Neural cell (in vitro differentiated cells): ENCODE measurements around the gene FGF21. TPM values are rescaled to one million over a fixed set of nuclear protein-coding genes. Genes with fewer than 3 reads are reported as not detected.

Experiments
- H2AFZ ChIP-seq: fragments of 200-600, 300-800 bp; sonication (generic), shearing (Covaris generic); 2 replicates; pipeline ENCODE4 v1.6.0; 2014; ENCODE audit warnings: low read depth, mild to moderate bottlenecking, antibody characterized with exemption, low read length, moderate library complexity
- H3F3A ChIP-seq: fragments of 200-600 bp; shearing (Covaris generic); 2 replicates; pipeline ENCODE4 v1.6.1; 2016; ENCODE audit warnings: mild to moderate bottlenecking, moderate library complexity, mixed read lengths, antibody characterized with exemption, low read length; ENCODE audit not compliant: insufficient read depth, poor library complexity, severe bottlenecking
- H3K27ac ChIP-seq: fragments of 200-600, 300-800 bp; sonication (generic), shearing (Covaris generic); 2 replicates; pipeline ENCODE4 v1.5.1; 2014; ENCODE audit warnings: mild to moderate bottlenecking, low read length, moderate library complexity
- H3K27me3 ChIP-seq: fragments of 300-800, 200-600 bp; sonication (generic), shearing (Covaris generic); 2 replicates; pipeline ENCODE4 v1.6.0; 2014; ENCODE audit warnings: mild to moderate bottlenecking, low read depth, low read length, moderate library complexity; ENCODE audit not compliant: insufficient read depth
- H3K36me3 ChIP-seq: fragments of 300-800, 200-600 bp; sonication (generic), shearing (Covaris generic); 2 replicates; pipeline ENCODE4 v1.5.1; 2014; ENCODE audit warnings: mild to moderate bottlenecking, antibody characterized with exemption, low read length, moderate library complexity; ENCODE audit not compliant: insufficient read depth
- H3K4me2 ChIP-seq: fragments of 300-800, 200-600 bp; sonication (generic), shearing (Covaris generic); 2 replicates; pipeline ENCODE4 v1.6.0; 2014; ENCODE audit warnings: mild to moderate bottlenecking, low read length
- H3K4me3 ChIP-seq: fragments of 300-800, 200-600 bp; sonication (generic), shearing (Covaris generic); 2 replicates; pipeline ENCODE4 v1.5.1; 2014; ENCODE audit warnings: mild to moderate bottlenecking, low read length, moderate library complexity
- H3K79me2 ChIP-seq: fragments of 200-600 bp; shearing (Covaris generic); replicated peaks from 2 replicates; pipeline ENCODE4 v1.6.0; 2014; ENCODE audit warnings: mild to moderate bottlenecking, low read length, moderate library complexity; ENCODE audit not compliant: insufficient read depth
- H3K9ac ChIP-seq: fragments of 300-800, 200-600 bp; sonication (generic), shearing (Covaris generic); 2 replicates; pipeline ENCODE4 v1.6.1; 2016; ENCODE audit warnings: mild to moderate bottlenecking, low read length, mixed read lengths
- H3K9me2 ChIP-seq: fragments of 200-600 bp; shearing (Covaris generic); 2 replicates; pipeline ENCODE4 v1.6.1; 2016; ENCODE audit warnings: mild to moderate bottlenecking, low read length, mixed read lengths; ENCODE audit not compliant: insufficient read depth
- H3K9me3 ChIP-seq: fragments of 200-600, 300-800 bp; sonication (generic), shearing (Covaris generic); 2 replicates; pipeline ENCODE4 v1.6.1; 2016; ENCODE audit warnings: mild to moderate bottlenecking, mixed run types, low read length, moderate library complexity, mixed read lengths
- H4K20me1 ChIP-seq: fragments of 200-600 bp; shearing (Covaris generic); 2 replicates; pipeline ENCODE4 v1.6.1; 2016; ENCODE audit warnings: mild to moderate bottlenecking, mixed run types; ENCODE audit not compliant: insufficient read depth
- CTCF ChIP-seq: fragments of 450-650 bp; IDR thresholded peaks from 2 replicates; pipeline ENCODE4 v1.5.1; 2014; ENCODE audit warnings: antibody characterized with exemption, mild to moderate bottlenecking, moderate library complexity; ENCODE audit not compliant: poor library complexity, severe bottlenecking
- EP300 ChIP-seq: fragments of 450-650 bp; conservative IDR thresholded peaks from 2 replicates; pipeline ENCODE4 v1.6.1; 2014; ENCODE audit warnings: antibody characterized with exemption, mild to moderate bottlenecking, moderate library complexity; ENCODE audit not compliant: poor library complexity, severe bottlenecking
- EZH2 ChIP-seq: fragments of 200-600, 300-800 bp; shearing (Covaris generic), sonication (generic); IDR thresholded peaks from 2 replicates; pipeline ENCODE4 v1.6.1; 2014; ENCODE audit warnings: antibody characterized with exemption, low read length, borderline replicate concordance, mild to moderate bottlenecking; ENCODE audit not compliant: insufficient read depth, poor library complexity, severe bottlenecking
- MXI1 ChIP-seq: fragments of 450-650 bp; conservative IDR thresholded peaks from 2 replicates; pipeline ENCODE4 v1.6.1; 2014; ENCODE audit warnings: antibody characterized with exemption, mild to moderate bottlenecking; ENCODE audit not compliant: poor library complexity, severe bottlenecking
- POLR2AphosphoS5 ChIP-seq: IDR thresholded peaks from 2 replicates; pipeline ENCODE4 v1.6.1; 2012
- RAD21 ChIP-seq: fragments of 450-650 bp; conservative IDR thresholded peaks from 2 replicates; pipeline ENCODE4 v1.6.1; 2014; ENCODE audit warnings: antibody characterized with exemption, mild to moderate bottlenecking, moderate library complexity
- REST ChIP-seq: IDR thresholded peaks from 2 replicates; pipeline ENCODE4 v1.6.1; 2012; ENCODE audit warnings: borderline replicate concordance
- SMC3 ChIP-seq: fragments of 450-650 bp; conservative IDR thresholded peaks from 2 replicates; pipeline ENCODE4 v1.6.1; 2014; ENCODE audit warnings: antibody characterized with exemption, mild to moderate bottlenecking, moderate library complexity; ENCODE audit not compliant: poor library complexity
- TAF1 ChIP-seq: IDR thresholded peaks from 2 replicates; pipeline ENCODE4 v1.6.1; 2012; ENCODE audit warnings: low read depth
- polyA plus RNA-seq: library from polyadenylated mRNA; depleted of rRNA; stranded (reverse); fragments of >200 nt; gene quantifications from 2 replicates; pipeline ENCODE4 v1.2.3, GENCODE V29; 2014

The FGF21 gene
- polyA plus RNA-seq, 1 donor from 2014 or later = not detected

GRCh38 chr19:48738557-48739403 lies 16.5 kb upstream of the FGF21 start:
- no peaks in the 10 kb centered on the region for H3K36me3 ChIP-seq
- TF ChIP-seq REST = no peak
- peak; percentile 26 for TF ChIP-seq EP300
- peak; percentile 70 for TF ChIP-seq MXI1
- TF ChIP-seq POLR2AphosphoS5 = peak; percentile 44
- peak; percentile 71 for TF ChIP-seq CTCF
- peak; percentile 54 for TF ChIP-seq RAD21
- TF ChIP-seq SMC3 = peak; percentile 64
- no peak for TF ChIP-seq EZH2
- no peak for TF ChIP-seq TAF1
- peaks cover 13% of the 10 kb centered on the region for H3K27me3 ChIP-seq
- H3K4me2 ChIP-seq = no peak overlapping the region
- no peaks in the 10 kb centered on the region for H3K9me3 ChIP-seq
- no peaks in the 10 kb centered on the region for H4K20me1 ChIP-seq
- no peaks in the 10 kb centered on the region for H3F3A ChIP-seq
- no peaks in the 10 kb centered on the region for H3K9me2 ChIP-seq
- H2AFZ ChIP-seq = no peak overlapping the region
- no peaks in the 10 kb centered on the region for H3K79me2 ChIP-seq
- no peak overlapping the region for H3K27ac ChIP-seq
- H3K4me3 ChIP-seq = peak overlapping the region; percentile 67
- peak overlapping the region; percentile 67 for H3K9ac ChIP-seq

GRCh38 chr19:48739404-48740163 lies 15.7 kb upstream of the FGF21 start:
- Histone ChIP-seq H3K27ac (no peak overlapping the region), H3K9me2 (no peaks in the 10 kb centered on the region), H3K27me3 (peaks cover 13% of the 10 kb centered on the region), H2AFZ (no peak overlapping the region), H3F3A (no peaks in the 10 kb centered on the region), H3K9ac (peak overlapping the region; percentile 67), H4K20me1 (no peaks in the 10 kb centered on the region), H3K9me3 (no peaks in the 10 kb centered on the region), H3K4me2 (no peak overlapping the region), H3K36me3 (no peaks in the 10 kb centered on the region), H3K79me2 (no peaks in the 10 kb centered on the region), H3K4me3 (peak overlapping the region; percentile 67)
- TF ChIP-seq REST = no peak
- TF ChIP-seq MXI1 = no peak
- no peak for TF ChIP-seq EP300
